Non-pigmented ciliary epithelial cell (primary cell): ENCODE data around the gene CCNH.

Experiments used
- DNase-seq: peaks from one replicate; pipeline ENCODE4 v3.0.0-alpha.2; 2010; ENCODE audit warnings: low read depth

The CCNH gene

DNA sequence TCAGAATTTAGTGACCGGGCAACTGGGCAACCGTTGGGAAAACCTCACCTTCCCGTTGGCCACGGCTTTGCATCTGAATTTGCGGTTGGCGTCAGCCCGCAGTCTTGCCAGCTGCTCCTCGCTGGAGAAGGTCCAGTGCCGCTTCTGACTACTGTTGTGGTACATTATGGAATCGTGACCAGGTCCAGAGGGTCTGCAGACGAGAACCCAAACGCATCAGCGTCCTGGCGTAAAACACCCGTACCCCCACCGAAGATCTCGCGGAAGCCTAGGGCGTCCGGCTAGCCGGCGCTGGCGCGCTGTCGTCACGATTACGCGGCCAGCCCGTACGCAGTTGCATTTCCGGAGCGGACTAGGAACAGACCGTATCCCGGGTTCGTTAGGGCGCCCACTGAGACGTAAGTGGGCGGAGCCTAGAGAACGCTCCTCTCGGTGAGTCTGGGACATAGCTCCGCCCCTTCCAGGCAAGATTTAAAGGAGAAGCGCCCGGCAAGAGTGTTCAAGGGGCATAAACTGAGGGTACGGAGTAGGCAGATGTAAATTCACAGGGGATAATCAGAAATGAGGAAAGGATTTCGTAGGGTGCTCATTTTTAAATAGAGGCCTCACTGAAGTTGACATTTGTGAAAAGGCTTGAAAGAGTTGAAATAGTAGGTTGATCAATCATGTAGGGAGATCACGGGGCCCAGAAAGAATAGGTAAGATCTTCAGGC is at the start of gene CCNH:
Gene CCNH, minus strand, starts transcription at position 301 of the 713 bp plus-strand sequence. Its CDS starts 136 bp downstream, at position 165.
- DNase-seq = peak; percentile 94

- no peak for DNase-seq
Observed at GRCh38 chr5:87457706-87458105, 45.0 kb upstream of the CCNH start.

GRCh38 chr5:87453801-87454200 is 41.1 kb upstream of the CCNH start:
- DNase-seq = no peak

GRCh38 chr5:87452837-87453236 is 40.1 kb upstream of the CCNH start:
- no peak for DNase-seq

DNA sequence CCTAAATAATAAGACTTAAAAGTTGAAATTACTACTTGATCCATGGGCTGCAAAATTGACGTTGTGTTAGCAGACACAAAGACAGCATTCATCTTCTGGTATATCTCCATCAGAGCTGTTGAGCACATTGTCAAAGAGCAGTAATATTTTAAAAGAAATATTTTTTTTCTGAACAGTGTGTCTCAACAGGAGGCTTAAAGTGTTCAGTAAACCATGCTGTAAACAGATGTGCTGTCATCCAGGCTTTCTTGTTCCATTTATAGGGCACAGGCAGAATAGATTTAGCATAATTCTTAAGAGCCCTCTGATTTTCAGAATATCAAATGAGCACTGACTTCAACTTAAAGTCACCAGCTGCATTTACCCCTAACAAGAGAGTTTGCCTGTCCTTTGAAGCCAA is 29.7 kb upstream of the CCNH start:
- no peak for DNase-seq

- DNase-seq = no peak
Observed at GRCh38 chr5:87438231-87438630, 25.5 kb upstream of the CCNH start.

GRCh38 chr5:87437724-87438123 is 25.0 kb upstream of the CCNH start:
- no peak for DNase-seq

DNA sequence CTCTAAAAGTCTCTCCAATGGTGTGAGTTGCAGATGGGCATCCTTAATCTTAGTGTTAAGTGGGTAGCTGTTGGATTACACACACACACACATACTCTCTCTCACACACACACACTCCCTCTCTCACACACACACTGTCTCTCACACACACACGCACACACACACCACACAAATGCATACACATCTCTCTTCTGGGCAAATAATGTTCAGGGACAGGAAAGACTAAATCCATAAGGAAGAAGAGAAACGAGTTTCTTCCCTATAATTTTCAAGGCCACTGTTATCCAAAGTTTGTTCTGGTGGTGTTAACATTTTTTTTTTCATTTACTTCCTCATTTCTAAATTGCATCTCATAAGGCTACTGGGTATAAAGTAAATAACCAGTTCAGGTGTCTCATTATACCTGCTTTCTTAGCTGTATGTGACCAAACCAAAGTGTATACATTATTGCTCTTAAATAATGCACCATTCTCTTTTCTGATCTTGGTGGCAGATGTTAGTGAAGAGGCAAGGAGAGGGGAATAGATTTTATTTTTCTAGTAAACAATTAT is 22.5 kb upstream of the CCNH start:
- no peak for DNase-seq

DNA sequence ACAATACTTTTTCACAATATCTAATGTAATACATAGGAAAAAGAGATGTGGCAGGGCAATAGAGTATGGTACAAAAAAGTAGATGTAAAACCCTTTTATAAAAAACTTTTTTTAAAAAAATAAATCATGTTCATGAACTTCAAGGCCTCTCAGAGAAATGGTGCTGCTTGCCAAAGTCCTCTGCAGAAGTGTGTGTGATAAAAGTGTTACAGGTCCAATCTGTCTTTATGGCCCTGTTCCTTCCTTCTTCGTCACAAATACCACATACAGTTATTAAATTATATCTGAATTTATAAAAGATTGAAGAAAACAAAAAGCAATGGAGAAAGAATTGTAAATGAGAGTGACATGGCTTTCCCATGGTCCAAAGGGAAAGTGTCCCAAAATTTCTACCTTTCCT is 21.7 kb upstream of the CCNH start:
- DNase-seq = no peak

DNA sequence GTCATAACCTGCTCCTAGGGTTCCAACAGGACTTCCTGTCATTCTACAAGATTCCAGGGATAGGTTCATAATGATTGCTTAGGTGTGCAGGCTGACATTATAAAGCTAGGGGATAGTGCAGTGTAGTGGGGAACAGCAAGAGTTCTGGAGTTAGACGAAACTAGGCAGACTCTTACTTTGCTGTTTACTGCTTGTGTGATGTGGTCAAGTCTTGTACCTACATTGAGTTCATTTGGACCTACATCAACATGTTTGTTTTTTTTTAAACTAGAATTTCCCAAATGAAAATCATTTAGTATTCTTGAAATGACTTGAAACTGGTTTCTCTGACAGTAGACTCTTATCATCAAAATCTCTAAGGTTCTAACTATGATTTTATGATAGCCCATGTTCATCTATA is 21.2 kb upstream of the CCNH start:
- DNase-seq = no peak

GRCh38 chr5:87432460-87432859 is 19.7 kb upstream of the CCNH start:
- DNase-seq = no peak

GRCh38 chr5:87430863-87431457 is 18.2 kb upstream of the CCNH start:
- DNase-seq = no peak

DNA sequence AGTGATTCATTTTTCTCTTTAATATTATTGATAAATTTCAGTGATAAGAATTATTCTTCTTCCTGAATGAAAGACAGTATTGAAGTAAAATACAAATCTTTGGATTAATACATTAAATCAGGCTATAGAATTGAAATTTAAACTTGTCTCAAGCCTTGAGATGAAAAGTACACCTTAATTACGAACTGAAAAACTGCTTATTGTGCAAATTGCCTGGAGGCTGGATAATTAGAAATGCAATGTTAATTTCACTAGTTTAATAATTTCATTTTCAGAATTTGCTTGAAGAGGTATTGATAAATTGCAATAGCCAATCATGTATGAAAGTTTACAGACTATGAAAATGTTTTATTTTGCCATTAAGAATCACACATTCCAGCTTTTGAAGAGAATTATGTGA is 11.0 kb upstream of the CCNH start:
- DNase-seq = no peak

DNA sequence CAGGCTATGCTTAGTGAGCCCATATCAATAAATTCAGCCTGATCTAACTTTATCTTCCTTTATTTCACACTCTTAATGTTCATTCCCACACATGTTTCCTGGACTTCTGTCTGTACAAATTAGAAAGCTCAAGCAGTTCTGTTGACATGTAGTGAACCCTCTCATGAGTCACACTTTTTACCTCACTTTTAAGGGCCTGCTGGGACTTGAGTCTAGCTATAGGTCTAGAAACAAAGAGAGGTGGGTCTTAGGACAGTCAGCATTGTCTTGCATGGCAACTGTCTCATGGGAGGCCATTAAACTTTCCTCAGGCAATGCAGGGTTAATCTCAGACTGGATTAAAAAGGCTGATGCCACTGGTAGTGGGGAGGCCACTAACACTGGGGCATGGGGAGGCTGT is 8.6 kb upstream of the CCNH start:
- no peak for DNase-seq

- no peak for DNase-seq
Observed at GRCh38 chr5:87418506-87418905, 5.8 kb upstream of the CCNH start.

- DNase-seq = no peak
Observed at GRCh38 chr5:87413343-87413645, 564 bp upstream of the CCNH start.

GRCh38 chr5:87411973-87412629 is 629 bp downstream of the CCNH start:
- no peak for DNase-seq

DNA sequence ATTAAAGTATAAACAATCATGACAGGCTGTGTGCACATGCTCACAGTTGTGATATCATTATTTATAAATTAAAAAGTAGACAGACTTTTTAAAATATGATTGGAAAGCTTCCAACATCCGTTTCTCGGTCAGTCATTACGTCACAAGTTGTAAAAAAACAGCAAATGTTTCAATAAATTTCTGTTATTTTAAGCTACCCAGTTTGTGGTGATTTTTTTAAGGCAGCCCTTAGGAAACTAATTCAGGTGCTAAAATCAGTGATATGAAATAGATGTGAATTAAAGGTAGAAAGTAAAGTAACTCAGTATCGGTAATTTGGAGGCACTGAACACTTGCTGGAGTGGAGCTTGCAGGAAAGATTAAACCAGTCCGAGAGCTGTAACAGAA is 1.2 kb downstream of the CCNH start:
- no peak for DNase-seq

- DNase-seq = no peak
Observed at GRCh38 chr5:87410931-87411330, 1.8 kb downstream of the CCNH start.

- DNase-seq = no peak
Observed at GRCh38 chr5:87408204-87408603, 4.5 kb downstream of the CCNH start.

- DNase-seq = no peak
Observed at GRCh38 chr5:87405472-87406155, 7.1 kb downstream of the CCNH start.

DNA sequence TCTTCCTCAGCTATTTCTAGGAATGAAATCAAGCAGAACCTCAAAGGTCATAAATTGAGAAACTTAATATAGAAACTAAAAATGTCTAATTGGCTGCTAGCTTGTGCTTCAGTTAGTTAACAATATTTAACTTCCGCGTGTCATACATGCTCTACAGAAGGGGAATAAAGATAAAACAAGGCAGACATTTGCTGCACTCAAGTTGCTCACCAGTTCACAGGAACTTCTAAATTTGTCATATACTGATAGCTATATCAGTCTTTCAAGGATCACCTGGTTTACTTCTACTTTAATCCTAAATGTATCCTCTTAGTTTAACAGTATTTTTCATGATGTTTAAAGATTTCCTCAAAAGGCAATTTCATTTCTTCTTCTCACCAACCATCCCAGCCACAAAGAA is 8.4 kb downstream of the CCNH start:
- DNase-seq = no peak

DNA sequence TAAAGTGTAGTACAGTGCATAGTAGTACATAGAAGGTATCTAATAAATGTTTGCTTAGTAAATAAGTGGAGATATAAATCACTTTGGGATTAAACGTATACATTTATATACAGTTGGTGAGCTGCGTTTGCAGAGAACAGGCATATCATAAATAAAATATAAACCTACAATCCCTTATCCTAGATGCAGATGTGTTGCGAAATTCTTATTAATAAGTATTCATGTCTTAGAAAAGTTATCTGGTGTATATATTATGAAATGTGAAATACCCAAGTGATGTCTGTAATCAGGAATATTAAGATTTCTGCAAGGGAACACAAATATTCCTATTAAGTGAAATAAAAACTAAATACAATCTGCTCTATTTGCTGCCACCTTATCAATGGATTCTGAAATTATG is 8.8 kb downstream of the CCNH start:
- no peak for DNase-seq
